Brain microvascular endothelial cell (primary cell): ENCODE data around the gene PRTFDC1.
A peak's percentile ranks its signal among the peaks of the same experiment; 100 is the strongest.

ENCODE experiments used
- DNase-seq: peaks from one replicate; pipeline ENCODE4 v3.0.0-alpha.2; 2020
- H3K27ac ChIP-seq: fragments of 250-450 bp; sonication (Bioruptor Pico); 2 replicates; pipeline ENCODE4 v1.5.1; 2020; ENCODE audit warnings: mild to moderate bottlenecking, moderate library complexity
- H3K27me3 ChIP-seq: fragments of 250-450 bp; sonication (Bioruptor Pico); replicated peaks from 2 replicates; pipeline ENCODE4 v1.5.1; 2020; ENCODE audit warnings: mild to moderate bottlenecking
- H3K36me3 ChIP-seq: fragments of 250-450 bp; sonication (Bioruptor Pico); replicated peaks from 2 replicates; pipeline ENCODE4 v1.5.1; 2020; ENCODE audit warnings: mild to moderate bottlenecking
- H3K4me3 ChIP-seq: 2 replicates; pipeline ENCODE4 v1.5.1; 2011; ENCODE audit warnings: low read depth, mild to moderate bottlenecking, control low read depth, low read length, moderate library complexity
- CTCF ChIP-seq: IDR thresholded peaks from 2 replicates; pipeline ENCODE4 v1.5.1; 2011; ENCODE audit warnings: low read depth, mild to moderate bottlenecking, moderate library complexity, low read length, control low read depth, inconsistent platforms; ENCODE audit errors: missing control alignments
- in situ Hi-C: cut with HindIII; loops from 2 replicates; pipeline ENCODE4 v1.10.0; 2017; ENCODE audit warnings: low sequenced_read_pairs, low pct_ligation_motif_present

PRTFDC1 gene

GRCh38 chr10:24952143-24952706 is at the start of gene PRTFDC1:
TSS of gene PRTFDC1 (minus strand) at chr10:24952606. CDS start at chr10:24952575, 31 bp downstream.
- peak; percentile 44 for TF ChIP-seq CTCF
- Histone ChIP-seq H3K4me3 (peak within 1 kb of the TSS; percentile 57), H3K27me3 (no peaks in the 10 kb centered on the region), H3K36me3 (no peaks in the 10 kb centered on the region), H3K27ac (peak within 1 kb of the TSS; percentile 35)
- DNase-seq = no peak
- in situ Hi-C loops = no loop called here

- no peak overlapping the region for H3K4me3 ChIP-seq
- no peak for DNase-seq
- no peaks in the 10 kb centered on the region for H3K27me3 ChIP-seq
- in situ Hi-C loops = no loop called here
- H3K36me3 ChIP-seq = no peaks in the 10 kb centered on the region
- H3K27ac ChIP-seq = no peak overlapping the region
- no peak for TF ChIP-seq CTCF
Measured at GRCh38 chr10:24998044-24998443, 45.6 kb upstream of the PRTFDC1 start.

- no peak for DNase-seq
Measured at GRCh38 chr10:24995072-24995471, 42.7 kb upstream of the PRTFDC1 start.

GRCh38 chr10:24993237-24993958 is 41.0 kb upstream of the PRTFDC1 start:
- in situ Hi-C loops = no loop called here
- Histone ChIP-seq H3K27ac (no peak overlapping the region), H3K4me3 (no peak overlapping the region), H3K27me3 (no peaks in the 10 kb centered on the region), H3K36me3 (no peaks in the 10 kb centered on the region)
- no peak for DNase-seq
- no peak for TF ChIP-seq CTCF

More at GRCh38 chr10:24995072-24995471, 42.7 kb upstream of the PRTFDC1 start:
- no peaks in the 10 kb centered on the region for H3K36me3 ChIP-seq
- no peaks in the 10 kb centered on the region for H3K27me3 ChIP-seq
- TF ChIP-seq CTCF = no peak
- in situ Hi-C loops = no loop called here
- no peak overlapping the region for H3K27ac ChIP-seq
- H3K4me3 ChIP-seq = no peak overlapping the region

GRCh38 chr10:24992512-24993133 is 40.2 kb upstream of the PRTFDC1 start:
- no peak overlapping the region for H3K27ac ChIP-seq
- no peaks in the 10 kb centered on the region for H3K27me3 ChIP-seq
- no peak overlapping the region for H3K4me3 ChIP-seq
- in situ Hi-C loops = no loop called here
- DNase-seq = no peak
- no peak for TF ChIP-seq CTCF
- H3K36me3 ChIP-seq = no peaks in the 10 kb centered on the region
